NCI-H2107 treated with DMSO at 0.1 percent for 48 hours (cell line): ENCODE measurements around the gene TRAPPC12.
"Not testable (repeated sequence)": the region's sequence is repeated elsewhere in the genome, so short reads cannot be mapped to it uniquely, and the experiment has no call there.

Experiments used
- DNase-seq: peaks from one replicate; lab custom pipeline; 2025; ENCODE audit not compliant: unreplicated experiment; lab: John Stamatoyannopoulos, UW

TRAPPC12 gene

DNA sequence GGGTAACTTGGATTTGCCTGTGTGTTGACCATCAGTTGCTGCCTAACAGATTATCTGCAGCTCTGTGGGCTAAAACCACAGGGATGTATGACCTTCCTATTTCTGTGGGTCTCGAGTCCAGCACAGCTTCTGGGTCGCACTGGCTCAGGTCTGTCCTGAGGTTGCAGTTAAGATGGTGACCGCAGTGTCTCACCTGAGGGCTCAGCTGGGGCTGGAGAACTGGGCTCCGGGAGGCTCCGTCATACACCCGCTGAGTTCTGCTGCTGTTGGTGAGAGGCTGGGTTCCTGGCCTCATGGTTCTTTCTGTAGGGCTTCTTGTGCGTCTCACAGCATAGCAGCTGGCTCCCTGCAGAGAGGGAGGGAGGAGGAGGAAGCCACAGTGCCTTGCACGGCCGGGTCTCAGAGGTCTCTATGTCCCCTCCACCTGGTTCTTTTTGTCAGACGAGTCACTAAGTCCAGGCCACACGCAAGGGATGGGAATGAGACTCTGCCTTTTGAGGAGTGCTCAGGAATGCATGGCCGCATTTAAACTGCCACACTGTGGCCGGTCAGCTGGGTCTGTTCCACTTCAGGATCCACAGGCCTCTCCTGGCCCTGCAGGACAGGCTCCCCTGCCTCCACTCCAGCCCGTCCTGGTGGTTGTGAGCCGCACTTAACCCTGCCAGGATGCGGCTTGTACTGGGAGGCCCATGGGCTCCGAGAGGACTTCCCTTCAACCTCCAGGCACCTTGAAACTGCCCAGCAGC lies 72.6 kb downstream of the TRAPPC12 start:
- DNase-seq: no peak

DNA sequence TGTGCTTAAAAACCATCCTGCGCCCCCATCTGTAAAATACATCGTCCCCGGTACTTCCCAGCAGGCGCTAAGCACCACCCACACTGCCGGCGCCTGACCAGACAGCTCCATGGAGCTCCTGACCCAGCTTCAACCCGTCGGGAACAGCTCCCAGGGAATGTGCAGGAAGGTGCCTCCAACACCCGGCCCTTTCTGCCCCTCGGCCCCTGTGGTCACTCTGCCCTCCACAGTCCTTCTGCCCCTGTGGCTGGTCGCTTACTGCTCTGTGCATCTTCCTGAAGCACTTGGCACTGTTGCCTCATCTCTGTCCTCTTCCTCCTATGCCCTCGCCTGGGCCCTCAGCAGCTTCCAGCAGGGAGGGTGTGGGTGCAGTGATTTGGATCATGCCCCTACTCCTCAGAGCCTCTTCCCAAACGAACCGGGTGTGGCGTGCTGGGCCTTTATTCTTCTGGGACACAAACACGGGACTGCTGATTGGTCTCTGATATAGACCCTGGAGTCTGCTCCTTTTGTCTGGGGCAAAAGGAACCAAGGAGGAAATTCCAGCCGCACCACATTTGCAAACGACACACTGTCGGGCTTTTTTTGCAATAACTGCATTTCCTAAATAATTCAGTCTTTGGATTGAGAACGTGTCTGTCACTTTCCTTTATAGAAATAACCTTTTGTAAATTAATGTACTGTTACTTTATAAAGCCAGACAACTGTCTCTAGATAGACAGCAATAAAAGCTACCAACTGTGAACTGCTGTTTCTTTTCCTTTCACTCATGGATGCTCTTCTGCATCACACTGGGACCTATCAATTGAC lies 73.9 kb downstream of the TRAPPC12 start:
- no peak for DNase-seq

- not testable (repeated sequence) for DNase-seq
Measured at GRCh38 chr2:3454005-3454404, 74.5 kb downstream of the TRAPPC12 start.

DNA sequence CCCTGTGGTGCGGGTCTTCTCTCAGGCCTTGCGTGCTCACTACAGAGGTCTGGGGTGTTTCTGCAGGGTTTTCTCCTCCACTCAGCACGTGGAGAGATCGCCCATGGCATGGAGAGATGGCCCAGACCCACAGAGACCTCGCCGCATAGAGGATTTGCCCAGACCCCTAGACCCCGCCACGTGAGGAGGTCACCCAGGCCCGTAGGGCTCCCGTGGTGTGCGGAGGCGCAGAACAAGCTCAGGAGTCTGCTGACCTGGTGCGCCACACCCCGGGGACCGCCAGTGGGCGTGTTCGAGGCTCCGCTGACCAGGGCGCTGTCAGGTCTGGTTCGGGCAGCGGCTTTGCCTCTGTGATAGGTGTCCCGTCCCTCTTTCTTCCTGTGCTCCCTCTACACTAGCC lies 75.3 kb downstream of the TRAPPC12 start:
- DNase-seq: no peak

DNA sequence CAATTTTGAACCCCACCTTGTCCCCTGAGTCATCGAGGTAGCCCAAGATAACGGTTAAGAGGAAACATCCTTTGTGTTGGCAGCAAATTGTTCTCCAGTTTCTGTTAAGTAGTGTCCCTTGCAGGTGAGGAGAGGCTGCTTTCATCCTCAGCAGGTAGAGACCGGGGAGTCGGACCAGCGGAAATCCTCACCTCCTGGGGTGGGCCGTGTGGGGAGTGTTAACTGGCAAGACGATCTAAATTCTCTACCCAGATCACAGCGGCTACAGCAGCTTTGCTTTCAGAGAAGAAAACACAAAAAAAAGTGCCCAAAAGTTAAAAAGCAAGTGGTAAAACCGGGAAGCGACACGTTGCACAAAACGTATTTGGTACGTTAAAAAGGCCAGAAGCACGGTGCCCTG lies 76.6 kb downstream of the TRAPPC12 start:
- DNase-seq: no peak

DNA sequence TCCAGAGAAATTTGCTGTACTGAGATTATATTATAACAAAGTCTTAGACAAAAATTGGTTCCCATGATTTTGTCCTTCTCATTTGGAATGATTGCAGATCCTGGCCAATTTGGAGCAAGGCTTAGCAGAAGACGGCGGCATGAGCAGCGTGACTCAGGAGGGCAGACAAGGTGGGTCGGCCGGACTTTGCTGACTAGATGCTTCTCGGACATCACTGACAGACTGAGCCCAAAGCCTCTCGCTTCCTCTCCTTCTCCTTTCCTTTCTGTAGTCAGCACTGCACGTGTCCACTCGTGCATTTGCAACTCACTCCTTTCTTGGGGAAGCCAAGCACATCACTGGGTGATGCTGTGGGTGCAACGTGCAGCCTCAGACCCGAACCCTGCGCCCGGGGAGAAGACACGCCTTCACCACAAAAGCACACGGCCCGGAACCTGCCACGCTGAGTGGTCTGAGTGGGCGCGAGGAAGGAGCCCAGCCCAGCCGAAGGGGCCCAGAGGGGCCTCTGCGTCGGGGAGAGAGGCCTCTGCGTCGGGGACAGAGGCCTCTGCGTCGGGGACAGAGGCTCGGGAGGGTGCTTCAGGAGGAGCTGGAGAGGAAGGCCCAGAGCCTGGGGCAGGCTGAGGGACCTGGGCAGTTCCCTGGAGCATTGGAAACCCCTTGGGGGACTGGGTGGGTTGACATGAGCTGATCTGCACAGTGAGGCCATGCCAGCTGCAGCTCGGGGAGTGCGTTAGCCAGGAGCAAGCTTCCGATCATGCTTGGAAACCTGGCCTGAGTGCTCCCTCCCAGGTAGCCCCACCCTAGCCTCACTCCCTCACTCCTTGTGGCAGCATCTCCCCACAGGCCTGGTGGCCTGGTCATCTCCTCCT lies 78.3 kb downstream of the TRAPPC12 start:
- DNase-seq: no peak

GRCh38 chr2:3458396-3459184 lies 79.1 kb downstream of the TRAPPC12 start:
- DNase-seq: no peak

DNA sequence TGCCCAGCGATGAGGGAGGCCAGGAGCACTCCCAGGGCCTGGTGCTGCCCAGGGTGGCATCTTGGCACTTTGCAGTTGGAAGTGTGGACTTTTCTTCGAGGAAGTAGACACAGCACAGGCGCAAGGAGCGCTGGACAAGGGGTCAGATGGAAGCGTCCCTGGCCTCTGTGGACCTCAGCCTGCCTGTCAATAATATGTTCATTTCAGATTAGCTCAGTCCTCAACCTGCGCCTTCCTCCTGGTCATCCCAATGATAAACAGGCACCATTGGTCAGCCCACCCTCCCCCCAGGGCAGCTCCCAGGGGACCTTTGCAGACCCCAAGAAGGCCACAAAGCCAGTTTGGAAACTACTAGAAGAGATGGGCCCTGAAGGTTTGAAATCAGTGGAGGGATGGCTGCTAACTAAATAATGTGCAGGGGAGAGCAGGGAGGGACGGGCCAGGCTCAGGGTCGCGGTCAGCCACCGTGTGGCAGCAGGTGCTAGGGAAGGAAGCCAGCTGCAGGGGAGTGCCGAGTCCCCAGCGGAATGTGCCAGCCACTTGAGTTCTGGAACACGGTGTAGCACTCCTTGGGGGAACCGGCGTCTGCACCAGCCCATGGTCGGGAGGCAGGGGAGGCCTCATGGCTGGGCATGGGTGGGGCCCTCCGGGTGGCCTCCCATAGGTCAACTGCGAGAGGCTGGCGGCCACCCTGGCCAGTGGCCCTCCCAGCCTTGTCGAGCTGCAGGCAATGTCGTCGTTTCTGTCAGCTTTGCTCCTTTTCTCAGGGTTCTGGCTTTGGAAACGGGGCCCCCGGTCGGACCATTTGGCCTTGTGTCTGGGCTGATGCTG lies 79.9 kb downstream of the TRAPPC12 start:
- DNase-seq: no peak

DNA sequence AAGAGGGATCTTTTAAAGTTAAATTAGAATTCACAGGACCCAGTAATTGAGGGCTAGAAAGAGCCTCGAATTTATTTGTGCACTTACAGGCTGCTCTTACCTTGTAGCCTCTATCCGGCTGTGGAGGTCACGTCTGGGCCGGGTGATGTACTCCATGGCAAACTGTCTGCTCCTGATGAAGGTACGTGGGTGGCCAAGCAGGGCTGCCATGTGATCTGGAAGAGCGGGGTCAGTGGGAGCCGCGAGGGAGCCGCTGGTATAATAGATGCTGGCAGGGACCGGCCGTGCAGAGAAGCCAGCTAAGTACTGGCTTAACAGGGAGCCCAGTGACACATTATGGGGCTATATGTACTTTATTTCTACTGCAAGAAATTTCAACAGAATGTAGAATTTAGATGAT lies 80.7 kb downstream of the TRAPPC12 start:
- DNase-seq: no peak

DNA sequence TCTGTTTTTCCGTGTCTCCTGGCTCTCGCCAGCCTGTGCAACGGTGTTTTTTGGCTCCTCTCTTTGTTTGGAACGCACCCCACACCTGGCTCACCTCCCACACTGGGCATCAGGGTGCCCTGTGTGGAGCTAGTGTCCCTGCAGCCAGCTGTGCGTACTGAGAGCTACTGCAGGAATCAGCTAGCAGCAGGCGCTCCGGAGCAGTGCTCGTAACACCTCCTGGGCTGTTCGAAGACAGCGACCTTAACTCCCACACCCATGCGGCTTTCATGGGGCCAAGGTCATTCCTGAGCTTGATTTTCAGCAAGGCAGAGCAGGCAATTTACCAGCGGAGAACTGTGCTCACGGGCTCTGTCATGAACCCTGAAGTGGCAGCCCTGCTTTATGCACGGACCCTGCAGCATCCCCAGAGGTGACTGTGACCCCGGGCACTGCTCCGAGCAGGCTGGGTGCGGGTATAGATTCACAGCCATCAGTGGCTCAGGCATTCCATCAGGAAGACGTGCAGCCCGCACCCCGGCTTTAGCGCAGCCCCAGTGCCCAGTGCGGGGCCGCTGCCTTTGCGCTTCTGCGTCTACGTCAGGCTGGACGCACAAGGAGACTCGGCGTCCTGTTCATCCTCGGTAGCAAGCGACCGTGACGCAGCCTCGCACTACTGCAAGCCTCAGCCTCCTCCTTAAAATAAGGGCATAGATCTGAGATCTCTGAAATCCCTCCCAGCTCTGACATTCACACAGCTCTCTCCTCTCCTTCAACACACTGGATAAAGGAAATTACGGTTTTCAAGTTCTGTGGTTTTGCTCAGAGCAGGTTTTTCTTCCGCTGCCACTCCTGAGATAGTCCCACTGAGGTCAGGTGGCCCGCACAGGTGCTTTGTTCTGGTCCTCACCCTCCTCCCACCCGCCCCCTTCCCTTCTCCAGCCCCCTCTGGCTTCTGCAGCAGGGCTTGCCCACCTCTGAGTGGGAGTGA lies 81.6 kb downstream of the TRAPPC12 start:
- DNase-seq: no peak

- peak; percentile 52 for DNase-seq
Measured at GRCh38 chr2:3461801-3462492, 82.5 kb downstream of the TRAPPC12 start.

GRCh38 chr2:3462493-3463104 lies 83.1 kb downstream of the TRAPPC12 start:
- DNase-seq: no peak

GRCh38 chr2:3463186-3463835 lies 83.8 kb downstream of the TRAPPC12 start:
- no peak for DNase-seq

GRCh38 chr2:3463944-3464343 lies 84.5 kb downstream of the TRAPPC12 start:
- no peak for DNase-seq

GRCh38 chr2:3464401-3465005 lies 85.0 kb downstream of the TRAPPC12 start:
- DNase-seq: no peak

DNA sequence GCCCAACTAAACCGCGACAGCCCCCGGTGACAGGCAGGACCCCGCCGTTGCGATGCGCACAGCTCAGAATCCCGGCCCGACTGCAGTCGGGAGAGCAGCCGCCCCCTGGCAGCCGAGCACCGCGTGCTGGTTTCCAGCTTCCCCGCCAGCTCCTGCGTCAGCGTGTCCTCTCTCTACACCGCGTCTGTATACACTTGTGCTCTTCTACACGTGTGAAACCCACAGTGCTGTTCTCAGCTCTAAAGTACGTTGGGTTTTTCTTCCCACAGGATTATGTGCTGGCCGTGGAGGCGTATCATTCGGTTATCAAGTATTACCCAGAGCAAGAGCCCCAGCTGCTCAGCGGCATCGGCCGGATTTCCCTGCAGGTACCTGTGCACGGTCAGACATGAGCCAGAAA lies 85.8 kb downstream of the TRAPPC12 start:
- DNase-seq: no peak
